IMR-90 (cell line): ENCODE results near the gene ATP10A. TPM values are rescaled to one million over a fixed set of nuclear protein-coding genes. Genes with fewer than 3 reads are reported as not detected.

Source experiments
- ATAC-seq: fragments of 200-7000 bp; cut with Tn5 transposase; 2 replicates; pipeline ENCODE4 v1.9.1; 2020; ENCODE audit warnings: low read depth, mild to moderate bottlenecking, moderate library complexity
- BruUV-seq: library from RNA; stranded (reverse); fragments of 400-500 nt; replicated peaks from 2 replicates; lab custom pipeline; 2021; lab: Mats Ljungman, UMichigan
- CTCF ChIA-PET: fragments of 300-600 bp; formaldehyde crosslinking; extraction: SDS; loops from one replicate; lab custom pipeline; 2021; ENCODE audit warnings: antibody characterized with exemption; lab: Yijun Ruan, JAX
- POLR2A ChIA-PET: fragments of 300-600 bp; sonication (Branson Sonifier 250); formaldehyde crosslinking; loops from one replicate; lab custom pipeline; 2022; ENCODE audit warnings: antibody characterized with exemption; ENCODE audit not compliant: unreplicated experiment; lab: Charles Lee
- DNase-seq: peaks from one replicate; pipeline ENCODE4 v3.0.0; 2013
- H2AFZ ChIP-seq: replicated peaks from 2 replicates; pipeline ENCODE3; 2013; ENCODE audit warnings: low read length, mild to moderate bottlenecking; ENCODE audit not compliant: poor library complexity
- H2AK5ac ChIP-seq: 2 replicates; pipeline ENCODE4 v1.6.1; 2013; ENCODE audit warnings: low read depth, low read length, inconsistent platforms
- H2AK9ac ChIP-seq: replicated peaks from 2 replicates; pipeline ENCODE3; 2013; ENCODE audit warnings: mild to moderate bottlenecking, low read depth, low read length, moderate library complexity; ENCODE audit not compliant: poor library complexity
- H2BK120ac ChIP-seq: 2 replicates; pipeline ENCODE4 v1.6.1; 2013; ENCODE audit warnings: low read depth, low read length, inconsistent platforms
- H2BK15ac ChIP-seq: 3 replicates; pipeline ENCODE4 v1.6.1; 2013; ENCODE audit warnings: low read depth, low read length, inconsistent platforms
- H2BK20ac ChIP-seq: 2 replicates; pipeline ENCODE4 v1.6.1; 2013; ENCODE audit warnings: low read depth, mild to moderate bottlenecking, inconsistent platforms, low read length, moderate library complexity
- H2BK5ac ChIP-seq: 2 replicates; pipeline ENCODE4 v1.6.1; 2013; ENCODE audit warnings: mild to moderate bottlenecking, low read depth, low read length, inconsistent platforms; ENCODE audit not compliant: poor library complexity, severe bottlenecking
- H3K14ac ChIP-seq: replicated peaks from 2 replicates; pipeline ENCODE4 v1.6.1; 2013; ENCODE audit warnings: low read depth, low read length, inconsistent platforms
- H3K18ac ChIP-seq: 2 replicates; pipeline ENCODE4 v1.6.1; 2013; ENCODE audit warnings: low read depth, low read length, control low read depth
- H3K23ac ChIP-seq: 2 replicates; pipeline ENCODE4 v1.6.1; 2013; ENCODE audit warnings: low read depth, low read length, inconsistent platforms
- H3K27ac ChIP-seq: 2 replicates; pipeline ENCODE4 v1.5.1; 2013; ENCODE audit warnings: mild to moderate bottlenecking, control low read depth, low read length; ENCODE audit not compliant: insufficient read depth
- H3K27me3 ChIP-seq: 2 replicates; pipeline ENCODE4 v1.6.1; 2013; ENCODE audit warnings: low read length; ENCODE audit not compliant: control insufficient read depth, insufficient read depth
- H3K36me3 ChIP-seq: 2 replicates; pipeline ENCODE4 v1.6.1; 2013; ENCODE audit warnings: low read length, mixed read lengths; ENCODE audit not compliant: control insufficient read depth, insufficient read depth
- H3K4ac ChIP-seq: 2 replicates; pipeline ENCODE4 v1.6.1; 2013; ENCODE audit warnings: low read depth, low read length, inconsistent platforms
- H3K4me1 ChIP-seq: 2 replicates; pipeline ENCODE4 v1.6.1; 2013; ENCODE audit warnings: low read length, mixed read lengths; ENCODE audit not compliant: control insufficient read depth, insufficient read depth
- H3K4me2 ChIP-seq: 2 replicates; pipeline ENCODE4 v1.6.1; 2013; ENCODE audit warnings: low read depth, mild to moderate bottlenecking, control low read depth, low read length, moderate library complexity
- H3K4me3 ChIP-seq: 2 replicates; pipeline ENCODE4 v1.5.1; 2013; ENCODE audit warnings: low read depth, mild to moderate bottlenecking, control low read depth, low read length, moderate library complexity; ENCODE audit not compliant: insufficient read depth
- H3K56ac ChIP-seq: 2 replicates; pipeline ENCODE4 v1.6.1; 2013; ENCODE audit warnings: low read length, inconsistent platforms; ENCODE audit not compliant: insufficient read depth; ENCODE audit errors: extremely low read depth
- H3K79me1 ChIP-seq, 2 experiments: 2 replicates each; pipeline ENCODE4 v1.6.1; 2013; ENCODE audit warnings: low read length in 2 of 2, inconsistent platforms in 1 of 2, low read depth in 1 of 2
- H3K9ac ChIP-seq: 2 replicates; pipeline ENCODE4 v1.6.1; 2013; ENCODE audit warnings: low read depth, low read length, control low read depth
- H3K9me1 ChIP-seq: 2 replicates; pipeline ENCODE4 v1.6.1; 2013; ENCODE audit warnings: low read length, inconsistent platforms; ENCODE audit not compliant: insufficient read depth
- H3K9me3 ChIP-seq: 2 replicates; pipeline ENCODE4 v1.6.1; 2013; ENCODE audit warnings: low read length; ENCODE audit not compliant: control insufficient read depth, insufficient read depth
- H4K20me1 ChIP-seq: 2 replicates; pipeline ENCODE4 v1.6.1; 2013; ENCODE audit warnings: low read length, inconsistent platforms; ENCODE audit not compliant: insufficient read depth
- H4K5ac ChIP-seq: 2 replicates; pipeline ENCODE4 v1.6.1; 2013; ENCODE audit warnings: mild to moderate bottlenecking, low read depth, low read length, control low read depth
- H4K8ac ChIP-seq, 2 experiments: 2 replicates each; pipeline ENCODE4 v1.6.1; 2013; ENCODE audit warnings: low read depth in 2 of 2, low read length in 2 of 2, control low read depth in 1 of 2, inconsistent platforms in 1 of 2
- H4K91ac ChIP-seq: 2 replicates; pipeline ENCODE4 v1.6.1; 2013; ENCODE audit warnings: low read depth, low read length, inconsistent platforms; ENCODE audit not compliant: insufficient read depth
- MAFK ChIP-seq: IDR thresholded peaks from 2 replicates; pipeline ENCODE4 v1.6.1; 2012; ENCODE audit warnings: low read depth, low read length, improper control_type of control experiment
- MAZ ChIP-seq: IDR thresholded peaks from 2 replicates; pipeline ENCODE4 v1.6.1; 2012; ENCODE audit warnings: low read depth, mild to moderate bottlenecking, low read length, improper control_type of control experiment, moderate library complexity, borderline replicate concordance
- MXI1 ChIP-seq: IDR thresholded peaks from 2 replicates; pipeline ENCODE4 v1.6.1; 2012; ENCODE audit warnings: low read depth, mild to moderate bottlenecking, low read length, moderate library complexity, borderline replicate concordance
- NFE2L2 ChIP-seq: fragments of 150-350 bp; IDR thresholded peaks from 2 replicates; pipeline ENCODE4 v1.6.1; 2016; ENCODE audit warnings: low read depth, mild to moderate bottlenecking, low read length
- RCOR1 ChIP-seq: IDR thresholded peaks from 2 replicates; pipeline ENCODE4 v1.6.1; 2012; ENCODE audit warnings: mild to moderate bottlenecking, low read length, improper control_type of control experiment; ENCODE audit not compliant: insufficient replicate concordance
- RFX5 ChIP-seq: IDR thresholded peaks from 2 replicates; pipeline ENCODE4 v1.8.0; 2012; ENCODE audit warnings: low read depth, mild to moderate bottlenecking, low read length, moderate library complexity
- WGBS, 2 experiments: methylation state at CpG; one replicate each; pipeline versions ENCODE4 v1.1.5 to v1.1.7; 2013; ENCODE audit warnings: missing lambda C conversion rate in 2 of 2; ENCODE audit not compliant: insufficient read length in 1 of 2; ENCODE audit errors: extremely low coverage in 2 of 2; 5-methylcytosine and 5-hydroxymethylcytosine counted together
- dilution Hi-C: fragments of 300-500 bp; cut with HindIII; formaldehyde crosslinking; loops from one replicate; pipeline ENCODE4 v1.14.3; 2018; ENCODE audit warnings: low sequenced_read_pairs; ENCODE audit not compliant: unreplicated experiment
- in situ Hi-C: fragments of 300-500 bp; cut with MboI; formaldehyde crosslinking; loops from 3 replicates; pipeline ENCODE4 v1.14.3; 2019; ENCODE audit warnings: low sequenced_read_pairs, inconsistent platforms, mixed read lengths
- intact Hi-C: fragments of 100-400 bp; cut with micrococcal nuclease; formaldehyde crosslinking; loops from 2 replicates; pipeline ENCODE4 v1.10.0; 2022
- polyA plus RNA-seq, 3 experiments: library from polyadenylated mRNA; depleted of rRNA; stranded (reverse); fragments of >200 nt; gene quantifications; 2 replicates each; pipeline ENCODE4 v1.2.3, GENCODE V29; 2012; ENCODE audit warnings: low replicate concordance in 1 of 3
- total RNA-seq: library from RNA; depleted of rRNA; stranded (reverse); fragments of >200 nt; gene quantifications from 2 replicates; pipeline ENCODE4 v1.2.3, GENCODE V29; 2012

Gene ATP10A
- total and polyA plus RNA-seq, 2 of the 4 experiments (the other 2 are of a cell fraction), result 13.8 to 16.0 TPM

DNA sequence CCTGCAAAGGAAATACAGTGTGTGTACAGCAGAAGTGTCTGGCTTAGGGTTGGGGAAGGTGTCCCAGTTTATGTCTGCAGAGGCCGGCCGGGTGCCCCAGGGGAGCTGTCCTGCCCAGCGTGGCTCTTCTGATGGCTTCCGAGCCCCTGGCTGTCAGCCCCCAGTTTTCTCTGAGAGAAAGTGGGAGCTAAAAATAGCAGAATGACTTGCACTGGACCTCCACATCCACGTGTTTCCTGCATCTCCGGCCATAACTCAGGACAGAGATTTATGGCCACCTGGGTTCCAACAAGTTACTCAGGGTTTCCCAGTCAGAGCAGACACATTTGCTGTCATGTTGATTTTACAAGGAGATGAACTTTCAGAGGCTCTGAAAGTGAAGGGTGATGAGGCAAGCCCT is 192.0 kb downstream of the ATP10A start:
- Histone ChIP-seq H2BK15ac (no peak overlapping the region), H2BK5ac (no peak overlapping the region), H3K4ac (no peak overlapping the region), H3K4me2 (peak overlapping the region; percentile 63), H4K20me1 (no peaks in the 10 kb centered on the region), H3K18ac (no peak overlapping the region), H4K8ac (no peak overlapping the region), H2AK9ac (no peak overlapping the region), H3K4me1 (peaks cover 2% of the 10 kb centered on the region; the same call in 1 of the 2 replicates), H3K9me3 (no peaks in the 10 kb centered on the region), H2AFZ (peak overlapping the region; percentile 65), H3K9me1 (peaks cover 2% of the 10 kb centered on the region; the same call in 1 of the 2 replicates), H2BK120ac (no peak overlapping the region), H3K23ac (no peak overlapping the region), H3K56ac (no peak overlapping the region), H3K9ac (no peak overlapping the region), H3K79me1 (no peaks in the 10 kb centered on the region), H4K91ac (no peak overlapping the region), H3K27me3 (no peaks in the 10 kb centered on the region; the same call in 1 of the 2 replicates), H2AK5ac (no peak overlapping the region), H3K27ac (no peak overlapping the region), H3K36me3 (no peaks in the 10 kb centered on the region), H2BK20ac (no peak overlapping the region), H3K4me3 (no peak overlapping the region), H4K5ac (no peak overlapping the region), H3K14ac (no peak overlapping the region)
- dilution Hi-C loops (no loop called here), intact Hi-C loops (no loop called here), in situ Hi-C loops (no loop called here)
- WGBS, 2 experiments, result 40% methylated on average over 1 of the region's 6 CpGs; no CpG with 5 or more reads in 1 of the 2 experiments
- POLR2A ChIA-PET, result no interaction called here
- 0 out of 2 replicates have a peak, but pooled peaks have one; percentile 26 for TF ChIP-seq MXI1
- no peak for TF ChIP-seq RFX5
- TF ChIP-seq MAFK, result no peak
- no peak for TF ChIP-seq MAZ
- TF ChIP-seq RCOR1, result no peak
- TF ChIP-seq NFE2L2, result no peak
- ATAC-seq (no peak; the same call in 1 of the 2 replicates), DNase-seq (peak; percentile 50)
- CTCF ChIA-PET, result interaction anchor here (0.7 kb wide), 1 partner anchor 191 kb away, joined by 4 read pairs; no protein-coding TSS in a partner anchor
- no TSS peak for BruUV-seq
